GM12878 (cell line): ENCODE data around the gene GNLY. TPM values are rescaled to one million over a fixed set of nuclear protein-coding genes. Genes with fewer than 3 reads are reported as not detected.

Experiments used
- ATAC-seq: fragments of 200-7000 bp; cut with Tn5 transposase; 3 replicates; pipeline ENCODE4 v1.9.1; 2020; ENCODE audit warnings: mild to moderate bottlenecking, moderate library complexity
- BruUV-seq: library from RNA; stranded (reverse); fragments of 400-500 nt; replicated peaks from 2 replicates; lab custom pipeline; 2021; lab: Mats Ljungman, UMichigan
- CTCF ChIA-PET: fragments of 300-600 bp; sonication (Branson Sonifier 250); formaldehyde crosslinking; extraction: SDS; loops from one replicate; lab custom pipeline; 2021; ENCODE audit warnings: inconsistent platforms; lab: Yijun Ruan, JAX
- POLR2A ChIA-PET: fragments of 350-600 bp; formaldehyde crosslinking; extraction: SDS; loops from one replicate; lab custom pipeline; 2021; ENCODE audit warnings: inconsistent platforms; lab: Charles Lee
- RAD21 ChIA-PET: fragments of 300-600 bp; sonication (Branson Sonifier 250); formaldehyde crosslinking; loops from one replicate; lab custom pipeline; 2023; ENCODE audit warnings: antibody characterized with exemption; ENCODE audit not compliant: unreplicated experiment; lab: Charles Lee
- SMC1A ChIA-PET: fragments of 300-600 bp; sonication (Branson Sonifier 250); formaldehyde crosslinking; loops from one replicate; lab custom pipeline; 2023; ENCODE audit not compliant: unreplicated experiment, uncharacterized antibody; lab: Charles Lee
- DNase-seq: peaks from one replicate; pipeline ENCODE4 v3.0.0-alpha.2; 2011; ENCODE audit warnings: low read depth, low spot score
- FAIRE-seq: peaks from 3 replicates; lab custom pipeline; 2011; peaks lifted over from hg19 to GRCh38; lab: Jason Lieb, UNC
- H2AFZ ChIP-seq: 2 replicates; pipeline ENCODE4 v1.6.0; 2011; ENCODE audit warnings: low read depth, low read length, control low read depth; ENCODE audit not compliant: control insufficient read depth
- H3K27ac ChIP-seq: 2 replicates; pipeline ENCODE4 v1.5.1; 2011; ENCODE audit warnings: control low read depth; ENCODE audit not compliant: control insufficient read depth, insufficient read depth
- H3K27me3 ChIP-seq, 2 experiments: replicated peaks in 1 of 2; 2 replicates each; pipeline versions ENCODE4 v1.6.0 to v1.6.1; 2011; ENCODE audit warnings: low read length in 1 of 2; ENCODE audit not compliant: control insufficient read depth in 2 of 2, insufficient read depth in 2 of 2
- H3K36me3 ChIP-seq, 2 experiments: 2 replicates each; pipeline ENCODE4 v1.5.1; 2011; ENCODE audit warnings: low read length in 1 of 2; ENCODE audit not compliant: control insufficient read depth in 2 of 2, insufficient read depth in 2 of 2
- H3K4me1 ChIP-seq: 2 replicates; pipeline ENCODE4 v1.6.1; 2011; ENCODE audit warnings: mild to moderate bottlenecking, low read length, moderate library complexity, mixed read lengths; ENCODE audit not compliant: control insufficient read depth, insufficient read depth
- H3K4me2 ChIP-seq: 2 replicates; pipeline ENCODE4 v1.6.0; 2011; ENCODE audit warnings: control low read depth; ENCODE audit not compliant: control insufficient read depth, insufficient read depth
- H3K4me3 ChIP-seq: fragments of 200-600 bp; sonication (generic); 2 replicates; pipeline ENCODE4 v1.5.1; 2016
- H3K79me2 ChIP-seq: 2 replicates; pipeline ENCODE4 v1.6.0; 2011; ENCODE audit warnings: low read length; ENCODE audit not compliant: control insufficient read depth, insufficient read depth
- H3K9ac ChIP-seq: 2 replicates; pipeline ENCODE4 v1.8.0; 2011; ENCODE audit warnings: low read length, control low read depth, mixed read lengths; ENCODE audit not compliant: control insufficient read depth, insufficient read depth
- H3K9me3 ChIP-seq: replicated peaks from 3 replicates; pipeline ENCODE4 v1.5.1; 2011; ENCODE audit warnings: mild to moderate bottlenecking, low read length; ENCODE audit not compliant: control insufficient read depth, insufficient read depth
- H4K20me1 ChIP-seq: 2 replicates; pipeline ENCODE4 v1.6.0; 2011; ENCODE audit not compliant: control insufficient read depth, insufficient read depth
- CHD1 ChIP-seq: IDR thresholded peaks from 2 replicates; pipeline ENCODE4 v1.6.1; 2012; ENCODE audit warnings: low read depth, low read length, improper control_type of control experiment
- ESRRA ChIP-seq: IDR thresholded peaks from 2 replicates; pipeline ENCODE4 v1.6.1; 2012; ENCODE audit warnings: mild to moderate bottlenecking, low read length, improper control_type of control experiment
- JUND ChIP-seq: IDR thresholded peaks from 2 replicates; pipeline ENCODE4 v1.6.1; 2012; ENCODE audit warnings: low read depth, mild to moderate bottlenecking, low read length, improper control_type of control experiment, moderate library complexity
- PAX8 ChIP-seq: fragments of 450-650 bp; IDR thresholded peaks from 2 replicates; pipeline ENCODE4 v1.6.1; 2017; ENCODE audit warnings: mild to moderate bottlenecking, moderate library complexity
- RBBP5 ChIP-seq: fragments of 200-600 bp; sonication (generic); conservative IDR thresholded peaks from 2 replicates; pipeline ENCODE4 v1.6.1; 2016
- SRF ChIP-seq, 2 experiments: IDR thresholded peaks; 2 replicates each; pipeline ENCODE4 v1.6.1; 2011; ENCODE audit warnings: low read depth in 2 of 2, low read length in 2 of 2, mild to moderate bottlenecking in 1 of 2, moderate library complexity in 1 of 2
- STAT3 ChIP-seq: IDR thresholded peaks from 2 replicates; pipeline ENCODE4 v1.6.1; 2011; ENCODE audit warnings: low read depth, low read length, improper control_type of control experiment
- TARDBP ChIP-seq: IDR thresholded peaks from 2 replicates; pipeline ENCODE4 v1.6.1; 2016; ENCODE audit warnings: borderline replicate concordance
- whole genome bisulfite sequencing: methylation state at CpG from one replicate; pipeline ENCODE4 v1.1.6; 2016; ENCODE audit warnings: low lambda C conversion rate; ENCODE audit not compliant: insufficient replicate concordance, insufficient coverage; ENCODE audit errors: missing lambda C conversion rate; 5-methylcytosine and 5-hydroxymethylcytosine counted together
- in situ Hi-C: fragments of 300-500 bp; cut with MboI; formaldehyde crosslinking; loops from 9 replicates; pipeline ENCODE4 v1.14.3; 2018; ENCODE audit warnings: mixed read lengths
- intact Hi-C: fragments of 100-400 bp; cut with micrococcal nuclease; formaldehyde crosslinking; loops from one replicate; pipeline ENCODE4 v1.14.2; 2022; ENCODE audit not compliant: unreplicated experiment
- polyA plus RNA-seq, 11 experiments: library from polyadenylated mRNA; depleted of rRNA in 4 of 11; unstranded in 6 of 11; stranded (reverse) in 5 of 11; fragments of >200 nt; fragmentation: Nextera tagmentation in 4 of 11; fragmentation: Illumina TruSeq in 1 of 11; extraction: Ambion mirVana in 4 of 11; extraction: Trizol in 1 of 11; gene quantifications; 1 replicate in 1 of 11; 2 replicates in 10 of 11; pipeline versions ENCODE4 v1.2.1 to v1.2.3, GENCODE V29; 2011 to 2016; ENCODE audit warnings: inconsistent platforms in 2 of 11, missing spikeins in 2 of 11, low read depth in 1 of 11
- total RNA-seq, 4 experiments: library from RNA; depleted of rRNA in 3 of 4; stranded (reverse); fragments of >200 nt in 3 of 4; fragmentation: Illumina TruSeq in 1 of 4; extraction: Trizol in 1 of 4; gene quantifications; 2 replicates each; pipeline versions ENCODE4 v1.2.1 to v1.2.3, GENCODE V29; 2013 to 2021
- TF ChIP-seq, protein P1 (sequence below): fragments of 450-650 bp; IDR thresholded peaks from 2 replicates; pipeline ENCODE4 v1.6.1; 2016; ENCODE audit warnings: mild to moderate bottlenecking

Gene GNLY
- total and polyA plus RNA-seq, 10 of the 15 experiments (the other 5 are each of a cell fraction or from before 2014, with no cell fraction given) = 0.18 to 0.42 TPM; not detected in 8

GRCh38 chr2:85714841-85715240 lies 20.7 kb downstream of the GNLY start:
- Histone ChIP-seq H3K4me2 (no peak overlapping the region), H2AFZ (no peak overlapping the region), H3K79me2 (no peaks in the 10 kb centered on the region), H3K27ac (no peak overlapping the region), H3K4me1 (no peaks in the 10 kb centered on the region), H3K4me3 (no peak overlapping the region), H3K9me3 (no peaks in the 10 kb centered on the region), H3K9ac (no peak overlapping the region), H4K20me1 (no peaks in the 10 kb centered on the region), H3K36me3 (no peaks in the 10 kb centered on the region), H3K27me3 (peaks cover 0 to 2% of the 10 kb centered on the region in 2 experiments; a peak in 2 of 4 replicates)
- FAIRE-seq (no peak), ATAC-seq (no peak), DNase-seq (no peak)
- 25% methylated on average over 8 of the region's 8 CpGs for WGBS
- RAD21 ChIA-PET = interaction anchor here (1.7 kb wide), 1 partner anchor 77 kb away, joined by 6 read pairs; no protein-coding TSS in a partner anchor
- POLR2A ChIA-PET = interaction anchor here (0.6 to 1.2 kb wide), 2 partner anchors 10 to 138 kb away, joined by 3 to 4 read pairs; no protein-coding TSS in a partner anchor
- intact Hi-C loops = no loop called here
- in situ Hi-C loops = no loop called here
- no TSS peak for BruUV-seq
- CTCF ChIA-PET = interaction anchor here (1.6 to 3.7 kb wide), 2 partner anchors 14 to 78 kb away, joined by 6 to 22 read pairs; no protein-coding TSS in a partner anchor
- SMC1A ChIA-PET = interaction anchor here (1.2 to 2.2 kb wide), 4 partner anchors 9 to 99 kb away, joined by 3 to 6 read pairs (median 4); no protein-coding TSS in a partner anchor
- no peak for TF ChIP-seq ESRRA

GRCh38 chr2:85716346-85716914 lies 22.3 kb downstream of the GNLY start:
- Histone ChIP-seq H3K27me3 (peaks cover 0 to 2% of the 10 kb centered on the region in 2 experiments; a peak in 2 of 4 replicates), H3K79me2 (no peaks in the 10 kb centered on the region), H3K4me2 (no peak overlapping the region), H3K9ac (no peak overlapping the region), H3K27ac (no peak overlapping the region), H3K4me3 (no peak overlapping the region), H2AFZ (no peak overlapping the region), H4K20me1 (no peaks in the 10 kb centered on the region), H3K4me1 (no peaks in the 10 kb centered on the region), H3K9me3 (no peaks in the 10 kb centered on the region; the same call in 2 of the 3 replicates), H3K36me3 (no peaks in the 10 kb centered on the region)
- no TSS peak for BruUV-seq
- WGBS = 43% methylated on average over 13 of the region's 13 CpGs
- ATAC-seq = no peak
- in situ Hi-C loops = no loop called here
- SMC1A ChIA-PET = interaction anchor here (1.0 to 2.2 kb wide), 3 partner anchors 9 to 47 kb away, joined by 3 to 6 read pairs (median 3); no protein-coding TSS in a partner anchor
- intact Hi-C loops = no loop called here
- RAD21 ChIA-PET = interaction anchor here (1.7 kb wide), 1 partner anchor 79 kb away, joined by 6 read pairs; no protein-coding TSS in a partner anchor
- no peak for FAIRE-seq
- no peak for DNase-seq
- TF ChIP-seq, protein P1, sequence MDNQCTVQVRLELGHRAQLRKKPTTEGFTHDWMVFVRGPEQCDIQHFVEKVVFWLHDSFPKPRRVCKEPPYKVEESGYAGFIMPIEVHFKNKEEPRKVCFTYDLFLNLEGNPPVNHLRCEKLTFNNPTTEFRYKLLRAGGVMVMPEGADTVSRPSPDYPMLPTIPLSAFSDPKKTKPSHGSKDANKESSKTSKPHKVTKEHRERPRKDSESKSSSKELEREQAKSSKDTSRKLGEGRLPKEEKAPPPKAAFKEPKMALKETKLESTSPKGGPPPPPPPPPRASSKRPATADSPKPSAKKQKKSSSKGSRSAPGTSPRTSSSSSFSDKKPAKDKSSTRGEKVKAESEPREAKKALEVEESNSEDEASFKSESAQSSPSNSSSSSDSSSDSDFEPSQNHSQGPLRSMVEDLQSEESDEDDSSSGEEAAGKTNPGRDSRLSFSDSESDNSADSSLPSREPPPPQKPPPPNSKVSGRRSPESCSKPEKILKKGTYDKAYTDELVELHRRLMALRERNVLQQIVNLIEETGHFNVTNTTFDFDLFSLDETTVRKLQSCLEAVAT = no peak
- TF ChIP-seq JUND = no peak
- TF ChIP-seq STAT3 = no peak
- no peak for TF ChIP-seq RBBP5
- no peak for TF ChIP-seq SRF (IDR thresholded peaks at IDR 0.05; ENCODE audit: low read depth in 2 of 2, low read length in 2 of 2)
- no peak for TF ChIP-seq TARDBP
- TF ChIP-seq CHD1 = no peak
- no peak for TF ChIP-seq PAX8
- POLR2A ChIA-PET = interaction anchor here (1.2 kb wide), 1 partner anchor 8 kb away, joined by 4 read pairs; no protein-coding TSS in a partner anchor
- CTCF ChIA-PET = interaction anchor here (0.7 to 2.6 kb wide), 6 partner anchors 9 to 111 kb away, joined by 3 to 9 read pairs (median 4); no protein-coding TSS in a partner anchor
